ENCODE results near the gene PTPN9.

DNA sequence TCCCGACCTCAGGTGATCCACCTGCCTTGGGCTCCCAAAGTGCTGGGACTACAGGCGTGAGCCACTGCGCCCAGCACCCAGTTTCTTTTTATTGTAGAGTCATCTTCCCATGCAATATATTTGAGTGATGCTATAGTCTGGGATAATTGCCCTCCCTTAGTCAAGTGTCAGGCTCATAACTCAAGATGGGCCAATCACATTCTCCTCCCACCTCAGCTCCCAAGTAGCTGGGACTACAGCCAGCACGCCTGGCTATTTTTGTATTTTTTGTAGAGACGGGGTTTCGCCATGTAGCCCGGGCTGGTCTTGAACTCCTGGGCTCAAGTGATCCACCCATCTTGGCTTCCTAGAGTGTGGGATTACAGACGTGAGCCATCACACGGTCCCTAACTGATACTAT is 15.2 kb upstream of the PTPN9 start:
- no peak for TF ChIP-seq ZGPAT (CRISPR knock-in tag; IDR thresholded peaks at IDR 0.05)
- no peak for TF ChIP-seq HMGXB4 (CRISPR knock-in tag; IDR thresholded peaks at IDR 0.05; ENCODE audit: borderline replicate concordance in 1 of 2, low read depth in 1 of 2)
- no peak for TF ChIP-seq SNAI1 (CRISPR knock-in tag; IDR thresholded peaks at IDR 0.05; ENCODE audit: borderline replicate concordance)
- TF ChIP-seq, protein P1, sequence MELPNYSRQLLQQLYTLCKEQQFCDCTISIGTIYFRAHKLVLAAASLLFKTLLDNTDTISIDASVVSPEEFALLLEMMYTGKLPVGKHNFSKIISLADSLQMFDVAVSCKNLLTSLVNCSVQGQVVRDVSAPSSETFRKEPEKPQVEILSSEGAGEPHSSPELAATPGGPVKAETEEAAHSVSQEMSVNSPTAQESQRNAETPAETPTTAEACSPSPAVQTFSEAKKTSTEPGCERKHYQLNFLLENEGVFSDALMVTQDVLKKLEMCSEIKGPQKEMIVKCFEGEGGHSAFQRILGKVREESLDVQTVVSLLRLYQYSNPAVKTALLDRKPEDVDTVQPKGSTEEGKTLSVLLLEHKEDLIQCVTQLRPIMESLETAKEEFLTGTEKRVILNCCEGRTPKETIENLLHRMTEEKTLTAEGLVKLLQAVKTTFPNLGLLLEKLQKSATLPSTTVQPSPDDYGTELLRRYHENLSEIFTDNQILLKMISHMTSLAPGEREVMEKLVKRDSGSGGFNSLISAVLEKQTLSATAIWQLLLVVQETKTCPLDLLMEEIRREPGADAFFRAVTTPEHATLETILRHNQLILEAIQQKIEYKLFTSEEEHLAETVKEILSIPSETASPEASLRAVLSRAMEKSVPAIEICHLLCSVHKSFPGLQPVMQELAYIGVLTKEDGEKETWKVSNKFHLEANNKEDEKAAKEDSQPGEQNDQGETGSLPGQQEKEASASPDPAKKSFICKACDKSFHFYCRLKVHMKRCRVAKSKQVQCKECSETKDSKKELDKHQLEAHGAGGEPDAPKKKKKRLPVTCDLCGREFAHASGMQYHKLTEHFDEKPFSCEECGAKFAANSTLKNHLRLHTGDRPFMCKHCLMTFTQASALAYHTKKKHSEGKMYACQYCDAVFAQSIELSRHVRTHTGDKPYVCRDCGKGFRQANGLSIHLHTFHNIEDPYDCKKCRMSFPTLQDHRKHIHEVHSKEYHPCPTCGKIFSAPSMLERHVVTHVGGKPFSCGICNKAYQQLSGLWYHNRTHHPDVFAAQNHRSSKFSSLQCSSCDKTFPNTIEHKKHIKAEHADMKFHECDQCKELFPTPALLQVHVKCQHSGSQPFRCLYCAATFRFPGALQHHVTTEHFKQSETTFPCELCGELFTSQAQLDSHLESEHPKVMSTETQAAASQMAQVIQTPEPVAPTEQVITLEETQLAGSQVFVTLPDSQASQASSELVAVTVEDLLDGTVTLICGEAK (IDR thresholded peaks at IDR 0.05): no peak
- TF ChIP-seq, protein P1 (CRISPR knock-in tag; IDR thresholded peaks at IDR 0.05): no peak
- TF ChIP-seq ZBTB21 (CRISPR knock-in tag; IDR thresholded peaks at IDR 0.05): no peak
- TF ChIP-seq ATF4 (CRISPR knock-in tag; IDR thresholded peaks at IDR 0.05): no peak
- no peak for TF ChIP-seq MXI1 (IDR thresholded peaks at IDR 0.05; ENCODE audit: borderline replicate concordance, low read depth, low read length)
- TF ChIP-seq NONO (IDR thresholded peaks at IDR 0.05): no peak
- TF ChIP-seq NONO (CRISPR knock-in tag; conservative IDR thresholded peaks at IDR 0.05): no peak
- no peak for TF ChIP-seq PHF8 (CRISPR knock-in tag; IDR thresholded peaks at IDR 0.05)
- TF ChIP-seq ELF1 (CRISPR knock-in tag; IDR thresholded peaks at IDR 0.05): no peak
- no peak for TF ChIP-seq SP1 (IDR thresholded peaks at IDR 0.05)
- TF ChIP-seq SP1 (CRISPR knock-in tag; IDR thresholded peaks at IDR 0.05): no peak
- TF ChIP-seq FOXM1 (CRISPR knock-in tag; IDR thresholded peaks at IDR 0.05): no peak
- TF ChIP-seq ZC3H4 (CRISPR knock-in tag; IDR thresholded peaks at IDR 0.05; ENCODE audit: borderline replicate concordance): no peak
- TF ChIP-seq LRRFIP1 (CRISPR knock-in tag; conservative IDR thresholded peaks at IDR 0.05): no peak

Data from HepG2 (cell line).